GM15510 (cell line): Measurements from ENCODE around the gene PSMC3.

ENCODE experiments used
- POLR2A ChIP-seq: IDR thresholded peaks from 3 replicates; pipeline ENCODE4 v1.6.1; 2011; ENCODE audit warnings: borderline replicate concordance; ENCODE audit not compliant: insufficient read length; ENCODE audit errors: extremely low read depth

The PSMC3 gene

DNA sequence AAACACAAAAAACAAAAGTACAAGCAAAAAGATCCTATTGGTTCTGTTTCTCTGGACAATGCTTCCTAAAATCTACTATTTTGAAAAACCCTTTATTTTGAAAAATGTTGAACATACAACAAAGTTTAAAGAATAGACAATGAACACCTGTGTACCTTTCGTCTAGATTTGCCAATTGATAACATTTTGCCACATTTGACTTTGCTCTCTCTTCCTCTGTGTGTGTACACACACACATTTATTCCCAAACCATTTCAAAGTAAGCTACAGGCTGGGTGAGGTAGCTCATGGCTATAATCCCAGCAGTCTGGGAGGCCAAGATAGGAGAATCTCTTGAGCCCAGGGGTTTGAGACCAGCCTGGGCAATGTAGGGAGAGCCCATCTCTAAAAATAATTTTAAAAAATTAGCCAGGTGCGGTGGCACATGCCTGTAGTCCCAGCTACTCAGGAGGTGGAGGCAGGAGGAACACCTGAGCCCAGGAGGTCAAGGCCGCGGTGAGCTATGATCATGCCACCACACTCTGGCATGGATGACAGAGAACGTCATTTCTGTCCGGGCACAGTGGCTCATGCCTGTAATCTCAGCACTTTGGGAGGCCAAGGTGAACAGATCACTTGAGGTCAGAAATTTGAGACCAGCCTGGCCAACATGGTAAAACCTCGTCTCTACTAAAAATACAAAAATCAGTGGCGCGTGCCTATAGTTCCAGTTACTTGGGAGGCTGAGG is 5.3 kb upstream of the PSMC3 start:
- no peak for TF ChIP-seq POLR2A

DNA sequence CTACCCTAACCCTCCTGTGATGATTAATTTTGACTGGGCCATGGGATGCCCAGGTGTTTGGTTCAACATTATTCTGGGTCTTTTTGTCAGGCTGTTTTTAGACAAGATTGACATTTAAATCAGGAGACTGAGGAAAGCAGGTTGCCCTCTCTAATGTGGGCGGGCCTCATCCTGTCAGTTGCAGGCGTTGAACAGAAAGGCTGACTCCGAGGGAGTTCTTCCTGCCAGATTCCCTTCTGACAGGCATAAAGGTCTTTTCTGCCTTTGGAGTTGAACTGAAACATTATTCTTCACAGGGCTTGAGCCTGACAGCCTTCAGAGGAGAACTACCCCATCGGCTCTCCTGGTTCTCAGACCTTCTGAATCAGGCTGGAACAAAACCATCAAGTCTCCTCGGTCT is 4.3 kb upstream of the PSMC3 start:
- TF ChIP-seq POLR2A: no peak

DNA sequence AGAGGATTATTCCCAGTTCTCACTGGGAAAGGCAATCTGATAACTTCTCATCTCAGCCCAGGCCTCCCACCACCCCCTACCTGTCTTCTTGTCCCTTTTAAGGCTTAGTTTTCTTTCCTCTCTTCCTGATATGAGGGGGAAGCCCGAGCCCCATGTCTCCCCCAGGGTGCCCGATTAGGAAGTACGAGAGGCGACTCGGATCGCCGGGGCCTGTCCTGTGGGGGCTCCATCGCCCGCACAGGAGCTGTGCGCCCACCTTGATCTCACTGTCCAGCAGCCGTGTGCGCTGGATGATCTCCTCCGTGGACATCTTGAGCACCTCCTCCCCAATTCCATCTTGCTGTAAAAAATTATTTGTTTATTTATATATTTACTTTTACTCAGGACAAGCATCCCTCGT is 628 bp downstream of the PSMC3 start:
- TF ChIP-seq POLR2A: no peak

DNA sequence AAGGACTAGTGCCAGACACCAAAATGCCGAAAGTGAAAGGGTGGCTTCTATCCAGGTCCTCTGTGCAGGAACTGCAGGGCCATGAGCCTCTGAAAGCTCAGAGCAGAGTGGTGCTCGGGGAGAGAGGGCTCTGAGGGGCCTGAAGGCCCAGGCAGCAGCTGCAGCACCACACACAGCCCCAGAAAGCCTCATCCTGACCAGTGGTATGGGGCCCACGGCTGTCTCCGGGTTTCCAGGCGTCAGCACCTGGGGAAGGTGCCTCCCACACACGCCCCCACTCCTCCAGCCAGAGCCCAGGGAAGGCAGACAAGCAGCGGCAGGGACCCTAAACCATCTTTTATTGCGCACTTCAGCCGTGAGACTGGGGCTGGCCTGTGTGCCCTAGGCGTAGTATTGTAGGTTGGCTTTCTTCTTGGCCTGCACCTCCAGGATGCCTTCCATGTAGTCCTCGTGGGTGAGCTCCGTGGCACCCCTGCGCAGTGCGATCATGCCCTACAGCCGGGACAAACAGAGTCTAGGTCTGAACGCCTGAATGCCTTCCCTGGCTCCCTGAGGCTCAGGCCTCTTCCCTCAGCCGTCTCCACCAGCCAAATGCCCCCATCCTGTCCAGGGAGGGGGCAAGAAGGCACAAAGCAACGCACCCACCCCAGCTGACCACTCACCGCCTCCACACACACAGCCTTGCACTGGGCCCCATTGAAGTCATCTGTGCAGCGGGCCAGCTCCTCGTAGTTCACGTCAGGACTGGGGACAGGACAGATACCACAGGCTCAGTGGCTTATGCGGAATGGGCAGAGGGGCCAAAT is 7.6 kb downstream of the PSMC3 start:
- TF ChIP-seq POLR2A: no peak

DNA sequence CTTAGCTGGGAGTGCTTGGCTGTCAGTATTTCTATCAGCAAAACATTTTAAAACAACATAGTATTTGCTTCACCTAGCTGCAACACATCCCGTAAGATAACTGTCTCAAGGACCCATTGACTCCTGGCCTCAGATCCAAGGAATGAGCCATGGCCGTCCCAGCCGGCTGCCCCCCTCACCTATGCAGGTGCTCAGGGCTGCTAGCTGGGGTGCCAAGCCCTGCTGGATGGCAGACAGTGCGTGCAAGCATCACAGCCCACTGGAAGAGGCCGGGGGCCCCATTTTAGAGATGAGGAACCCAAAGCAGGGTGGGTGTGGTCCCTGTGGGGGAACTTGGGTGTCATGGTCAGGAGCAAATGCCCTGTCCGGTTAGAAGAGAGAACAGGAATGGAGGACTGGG is 8.5 kb downstream of the PSMC3 start:
- no peak for TF ChIP-seq POLR2A

DNA sequence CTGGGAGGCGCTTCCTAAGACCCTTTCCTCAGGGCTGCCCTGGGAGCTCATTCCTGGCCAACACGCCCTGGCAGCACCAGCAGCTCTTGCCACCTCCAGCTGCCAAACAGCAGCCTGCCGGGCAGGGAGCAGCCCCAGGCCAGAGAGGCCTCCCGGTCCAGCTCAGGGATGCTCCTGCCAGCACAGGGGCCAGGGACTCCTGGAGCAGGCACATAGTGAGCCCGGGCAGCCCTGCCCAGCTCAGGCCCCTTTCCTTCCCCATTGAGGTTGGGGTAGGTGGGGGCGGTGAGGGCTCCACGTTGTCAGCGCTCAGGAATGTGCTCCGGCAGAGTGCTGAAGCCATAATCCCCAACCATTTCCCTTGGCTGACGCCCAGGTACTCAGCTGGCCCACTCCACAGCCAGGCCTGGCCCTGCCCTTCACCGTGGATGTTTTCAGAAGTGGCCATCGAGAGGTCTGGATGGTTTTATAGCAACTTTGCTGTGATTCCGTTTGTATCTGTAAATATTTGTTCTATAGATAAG is 10.2 kb downstream of the PSMC3 start:
- no peak for TF ChIP-seq POLR2A

DNA sequence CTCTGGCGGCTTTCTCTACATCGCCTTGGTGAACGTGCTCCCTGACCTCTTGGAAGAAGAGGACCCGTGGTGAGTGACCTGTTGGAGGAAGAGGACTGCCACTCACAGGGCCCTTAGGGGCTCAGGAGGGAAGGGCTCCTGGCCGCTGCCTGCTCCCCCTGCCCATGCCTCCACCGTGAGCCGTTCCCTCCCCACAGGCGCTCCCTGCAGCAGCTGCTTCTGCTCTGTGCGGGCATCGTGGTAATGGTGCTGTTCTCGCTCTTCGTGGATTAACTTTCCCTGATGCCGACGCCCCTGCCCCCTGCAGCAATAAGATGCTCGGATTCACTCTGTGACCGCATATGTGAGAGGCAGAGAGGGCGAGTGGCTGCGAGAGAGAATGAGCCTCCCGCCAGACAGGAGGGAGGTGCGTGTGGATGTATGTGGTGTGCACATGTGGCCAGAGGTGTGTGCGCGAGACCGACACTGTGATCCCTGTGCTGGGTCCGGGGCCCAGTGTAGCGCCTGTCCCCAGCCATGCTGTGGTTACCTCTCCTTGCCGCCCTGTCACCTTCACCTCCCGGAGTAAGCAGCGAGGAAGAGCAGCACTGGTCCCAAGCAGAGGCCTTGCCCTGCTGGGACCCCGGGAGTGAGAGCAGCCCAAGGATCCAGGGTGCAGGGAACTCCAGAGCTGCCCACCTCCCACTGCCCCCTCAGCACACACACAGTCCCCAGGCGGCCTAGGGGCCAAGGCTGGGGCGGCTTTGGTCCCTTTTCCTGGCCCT is 11.0 kb downstream of the PSMC3 start:
- no peak for TF ChIP-seq POLR2A

DNA sequence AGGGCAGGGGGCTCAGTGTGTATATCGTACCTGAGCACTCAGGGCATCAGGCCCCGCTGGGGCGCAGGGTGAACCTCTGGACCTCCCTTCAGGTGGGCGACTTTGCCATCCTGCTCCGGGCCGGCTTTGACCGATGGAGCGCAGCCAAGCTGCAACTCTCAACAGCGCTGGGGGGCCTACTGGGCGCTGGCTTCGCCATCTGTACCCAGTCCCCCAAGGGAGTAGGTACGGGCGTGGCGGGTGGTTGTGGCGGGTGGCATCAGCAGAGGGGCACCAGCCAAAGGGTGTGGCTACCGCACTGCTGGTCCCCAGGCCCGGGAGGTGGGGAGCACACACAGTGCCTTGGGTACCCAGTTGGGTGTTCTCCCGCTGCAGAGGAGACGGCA is 11.6 kb downstream of the PSMC3 start:
- peak; percentile 3 for TF ChIP-seq POLR2A

DNA sequence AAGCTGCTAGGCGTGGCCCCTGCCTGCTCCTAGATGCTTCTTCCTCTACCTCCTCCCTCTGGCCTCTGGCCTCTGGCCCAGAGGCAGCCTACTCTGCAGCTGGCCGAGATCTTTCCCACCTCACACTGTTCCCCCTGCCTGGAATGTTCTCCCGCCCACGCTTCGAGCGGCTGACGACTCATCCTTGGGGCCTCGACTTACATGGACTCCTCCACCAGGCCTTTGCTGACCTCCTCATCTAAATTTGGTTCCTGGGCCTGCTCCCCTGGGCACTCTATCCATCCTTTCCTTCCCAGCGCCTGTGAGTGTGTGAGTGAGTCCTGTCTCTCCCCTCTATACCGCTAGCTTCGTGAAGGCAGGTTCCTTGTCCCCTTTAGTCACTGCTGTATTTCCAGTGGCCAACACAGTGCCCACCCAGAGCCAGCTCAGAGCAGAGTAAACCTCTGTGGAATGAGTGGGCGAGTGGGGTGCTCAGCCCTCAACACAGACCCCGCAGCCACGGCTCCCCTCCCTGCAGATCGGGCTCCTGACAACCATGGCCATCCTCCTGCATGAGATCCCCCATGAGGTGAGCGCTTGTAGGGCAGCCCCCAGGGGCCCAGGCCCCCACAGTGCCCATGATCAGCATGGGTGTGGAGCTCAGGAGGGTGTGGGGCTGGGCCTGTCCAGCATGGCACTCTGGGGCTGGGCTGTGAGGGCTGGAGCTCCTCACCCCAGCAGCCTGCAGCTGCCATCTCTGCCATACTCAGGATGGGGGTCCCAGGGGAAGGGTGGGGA is 12.1 kb downstream of the PSMC3 start:
- no peak for TF ChIP-seq POLR2A

DNA sequence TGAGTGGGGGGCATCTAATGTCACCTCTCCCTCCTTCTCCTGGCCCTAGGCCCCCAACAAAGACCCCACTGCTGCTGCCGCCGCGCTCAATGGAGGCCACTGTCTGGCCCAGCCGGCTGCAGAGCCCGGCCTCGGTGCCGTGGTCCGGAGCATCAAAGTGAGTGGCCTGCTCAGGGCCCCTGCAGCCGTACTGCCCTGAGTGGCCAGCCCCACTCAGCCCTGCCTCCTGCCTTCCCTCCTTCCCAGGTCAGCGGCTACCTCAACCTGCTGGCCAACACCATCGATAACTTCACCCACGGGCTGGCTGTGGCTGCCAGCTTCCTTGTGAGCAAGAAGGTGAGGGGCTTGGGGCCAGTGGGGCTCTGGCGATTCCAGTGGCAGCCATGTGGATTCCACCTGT is 12.9 kb downstream of the PSMC3 start:
- no peak for TF ChIP-seq POLR2A

DNA sequence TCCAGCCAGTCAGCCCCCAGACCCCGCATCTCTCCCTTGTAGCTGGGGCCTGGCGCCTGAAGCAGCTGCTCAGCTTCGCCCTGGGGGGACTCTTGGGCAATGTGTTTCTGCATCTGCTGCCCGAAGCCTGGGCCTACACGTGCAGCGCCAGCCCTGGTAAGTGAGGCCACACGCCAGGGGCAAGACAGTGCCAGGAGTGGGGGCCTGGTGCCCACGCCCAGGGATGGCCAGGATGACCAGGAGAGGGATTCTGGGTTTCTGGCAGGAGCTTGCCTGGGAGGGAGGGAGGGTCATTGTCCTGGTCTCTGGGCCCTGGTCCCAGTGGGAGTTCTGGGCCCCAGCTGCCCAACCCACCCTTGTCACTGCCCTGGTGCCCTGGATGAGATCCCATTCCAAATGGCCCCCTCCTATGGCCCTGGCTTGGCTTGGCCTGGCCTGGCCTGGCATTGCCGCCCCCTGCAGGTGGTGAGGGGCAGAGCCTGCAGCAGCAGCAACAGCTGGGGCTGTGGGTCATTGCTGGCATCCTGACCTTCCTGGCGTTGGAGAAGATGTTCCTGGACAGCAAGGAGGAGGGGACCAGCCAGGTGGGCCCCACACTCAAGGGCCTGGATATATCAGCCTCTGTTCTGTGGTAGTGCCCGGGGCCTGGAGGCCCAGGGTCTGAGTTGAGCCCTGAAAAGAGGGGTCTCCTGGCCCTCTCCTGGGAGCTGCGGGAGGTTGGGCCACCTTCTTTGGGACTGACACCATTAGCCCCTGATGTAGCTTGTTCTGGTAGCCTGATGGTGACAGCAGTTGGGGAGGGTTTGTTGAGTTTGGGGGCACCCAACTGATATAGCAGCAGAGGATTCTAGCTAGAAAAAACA is 14.1 kb downstream of the PSMC3 start:
- TF ChIP-seq POLR2A: no peak

DNA sequence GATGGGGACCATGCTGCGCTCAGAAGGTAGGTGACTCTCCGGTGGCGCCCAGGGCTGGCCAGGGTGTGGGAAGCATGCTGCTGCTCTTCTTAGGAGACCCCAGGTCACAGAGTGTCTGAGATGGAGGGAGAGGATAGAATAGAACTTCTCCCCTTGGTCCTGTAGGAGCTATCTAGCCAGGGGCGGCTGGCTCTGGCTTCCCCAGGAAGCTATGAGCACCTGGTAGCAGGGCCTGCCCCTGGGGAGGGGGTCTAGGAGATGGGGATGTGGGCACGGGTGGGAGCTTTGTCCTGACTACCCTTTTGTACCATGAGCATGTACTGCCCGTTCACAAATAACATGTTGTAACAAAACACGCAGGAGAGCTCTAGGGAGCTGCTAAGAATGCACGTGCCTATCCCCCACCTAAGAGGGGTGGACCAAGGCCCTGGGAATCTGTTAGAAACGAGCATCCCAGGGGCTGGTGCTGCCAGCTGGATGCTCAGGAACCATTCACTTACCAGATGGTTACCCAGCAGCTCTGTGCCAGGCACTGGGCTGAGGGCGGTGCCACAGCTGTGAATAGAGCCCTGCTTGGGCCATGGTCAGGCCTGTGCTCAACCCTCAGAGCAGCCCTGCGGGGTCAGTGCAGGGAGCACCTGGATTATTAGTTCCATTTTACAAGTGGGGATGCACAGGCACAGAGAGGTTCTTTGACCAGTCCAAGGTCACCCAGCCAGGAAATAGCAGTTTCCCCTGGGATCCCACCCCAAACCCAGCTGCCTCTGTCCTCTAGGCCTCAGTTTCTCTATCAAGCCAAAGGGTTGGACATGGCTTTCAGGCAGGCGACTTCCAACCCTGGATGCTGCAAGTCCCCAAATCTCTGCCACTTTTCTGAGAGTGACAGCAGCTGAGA is 15.6 kb downstream of the PSMC3 start:
- TF ChIP-seq POLR2A: no peak
